ENCODE data around the gene GCA.

GCA gene

DNA sequence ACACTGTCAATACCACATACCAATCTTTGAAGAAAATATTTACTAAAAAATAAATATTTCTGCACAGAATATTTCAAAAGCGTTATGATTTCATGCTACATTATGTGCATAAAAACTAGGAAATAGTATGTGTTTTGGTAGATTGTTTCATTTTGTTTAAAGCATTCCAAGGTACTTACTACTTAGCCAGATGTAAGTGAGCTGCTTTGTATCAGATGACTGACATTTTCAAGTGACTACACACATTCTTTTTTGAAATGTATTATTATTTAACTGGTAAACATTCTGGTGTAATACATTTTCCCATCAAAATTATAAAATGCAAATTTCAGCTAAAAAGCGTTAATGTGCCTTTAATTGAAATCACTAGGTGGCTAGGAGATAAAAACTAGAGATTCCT lies 21.5 kb downstream of the GCA start:
- TF ChIP-seq EZH2phosphoT487 (conservative IDR thresholded peaks at IDR 0.05; ENCODE audit: low read length), result no peak
- TF ChIP-seq, protein P1, sequence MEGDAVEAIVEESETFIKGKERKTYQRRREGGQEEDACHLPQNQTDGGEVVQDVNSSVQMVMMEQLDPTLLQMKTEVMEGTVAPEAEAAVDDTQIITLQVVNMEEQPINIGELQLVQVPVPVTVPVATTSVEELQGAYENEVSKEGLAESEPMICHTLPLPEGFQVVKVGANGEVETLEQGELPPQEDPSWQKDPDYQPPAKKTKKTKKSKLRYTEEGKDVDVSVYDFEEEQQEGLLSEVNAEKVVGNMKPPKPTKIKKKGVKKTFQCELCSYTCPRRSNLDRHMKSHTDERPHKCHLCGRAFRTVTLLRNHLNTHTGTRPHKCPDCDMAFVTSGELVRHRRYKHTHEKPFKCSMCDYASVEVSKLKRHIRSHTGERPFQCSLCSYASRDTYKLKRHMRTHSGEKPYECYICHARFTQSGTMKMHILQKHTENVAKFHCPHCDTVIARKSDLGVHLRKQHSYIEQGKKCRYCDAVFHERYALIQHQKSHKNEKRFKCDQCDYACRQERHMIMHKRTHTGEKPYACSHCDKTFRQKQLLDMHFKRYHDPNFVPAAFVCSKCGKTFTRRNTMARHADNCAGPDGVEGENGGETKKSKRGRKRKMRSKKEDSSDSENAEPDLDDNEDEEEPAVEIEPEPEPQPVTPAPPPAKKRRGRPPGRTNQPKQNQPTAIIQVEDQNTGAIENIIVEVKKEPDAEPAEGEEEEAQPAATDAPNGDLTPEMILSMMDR (IDR thresholded peaks at IDR 0.05; ENCODE audit: insufficient read depth, low read length, poor library complexity, severe bottlenecking), result no peak

DNA sequence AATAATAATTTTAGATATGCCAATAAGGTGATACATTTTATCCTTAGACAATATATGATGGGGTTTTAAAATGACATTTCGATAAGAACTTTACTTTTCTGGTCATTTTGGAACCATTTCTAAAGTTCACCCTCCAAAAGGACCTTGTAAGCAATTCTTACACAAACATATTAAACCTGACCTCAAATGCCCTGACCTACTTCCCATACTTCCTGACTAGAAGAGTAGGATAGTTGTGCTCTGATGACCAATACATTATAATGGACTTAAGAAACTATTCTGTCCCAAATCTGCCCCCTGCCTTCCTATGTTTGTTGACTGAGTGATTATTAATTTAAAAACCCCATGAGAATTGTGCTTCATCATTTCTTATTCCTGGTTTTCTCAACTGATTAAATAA lies 24.6 kb downstream of the GCA start:
- no peaks in the 10 kb centered on the region for H3K36me3 ChIP-seq (ENCODE audit: low read length)
- H2AFZ ChIP-seq (ENCODE audit: low read depth, low read length, severe bottlenecking), result no peak overlapping the region
- no peak overlapping the region for H3K4me2 ChIP-seq (ENCODE audit: low read depth, low read length, poor library complexity, severe bottlenecking)
- H3F3A ChIP-seq (ENCODE audit: insufficient read depth), result no peaks in the 10 kb centered on the region
- no peaks in the 10 kb centered on the region for H3K9me3 ChIP-seq (ENCODE audit: insufficient read depth, low read length)
- no peaks in the 10 kb centered on the region for H3K27me3 ChIP-seq (ENCODE audit: low read length)
- no peak overlapping the region for H3K4me3 ChIP-seq (ENCODE audit: insufficient read depth, low read length, poor library complexity, severe bottlenecking)
- H3K9me2 ChIP-seq (replicated peaks; ENCODE audit: insufficient read depth, low read length), result no peaks in the 10 kb centered on the region
- H3K9ac ChIP-seq (ENCODE audit: low read length), result no peak overlapping the region
- TF ChIP-seq, protein P1 (IDR thresholded peaks at IDR 0.05; ENCODE audit: insufficient read depth, low read length, poor library complexity, severe bottlenecking), result no peak
- no peak for TF ChIP-seq EZH2phosphoT487 (conservative IDR thresholded peaks at IDR 0.05; ENCODE audit: low read length)
- H3K27ac ChIP-seq (ENCODE audit: low read depth, low read length), result no peak overlapping the region
- H4K20me1 ChIP-seq (ENCODE audit: low read depth, low read length), result no peaks in the 10 kb centered on the region
- H3K79me2 ChIP-seq (ENCODE audit: insufficient read depth, low read length), result no peaks in the 10 kb centered on the region

More for the DNA sequence above, 21.5 kb downstream of the GCA start:
- Histone ChIP-seq H3K9me2 (replicated peaks; ENCODE audit: insufficient read depth, low read length) (no peaks in the 10 kb centered on the region), H3K4me3 (ENCODE audit: insufficient read depth, low read length, poor library complexity, severe bottlenecking) (no peak overlapping the region), H3K79me2 (ENCODE audit: insufficient read depth, low read length) (no peaks in the 10 kb centered on the region), H3K36me3 (ENCODE audit: low read length) (no peaks in the 10 kb centered on the region), H3K4me2 (ENCODE audit: low read depth, low read length, poor library complexity, severe bottlenecking) (no peak overlapping the region), H3F3A (ENCODE audit: insufficient read depth) (no peaks in the 10 kb centered on the region), H3K9ac (ENCODE audit: low read length) (no peak overlapping the region), H3K27ac (ENCODE audit: low read depth, low read length) (no peak overlapping the region), H2AFZ (ENCODE audit: low read depth, low read length, severe bottlenecking) (no peak overlapping the region), H3K27me3 (ENCODE audit: low read length) (no peaks in the 10 kb centered on the region), H4K20me1 (ENCODE audit: low read depth, low read length) (no peaks in the 10 kb centered on the region), H3K9me3 (ENCODE audit: insufficient read depth, low read length) (no peaks in the 10 kb centered on the region)

DNA sequence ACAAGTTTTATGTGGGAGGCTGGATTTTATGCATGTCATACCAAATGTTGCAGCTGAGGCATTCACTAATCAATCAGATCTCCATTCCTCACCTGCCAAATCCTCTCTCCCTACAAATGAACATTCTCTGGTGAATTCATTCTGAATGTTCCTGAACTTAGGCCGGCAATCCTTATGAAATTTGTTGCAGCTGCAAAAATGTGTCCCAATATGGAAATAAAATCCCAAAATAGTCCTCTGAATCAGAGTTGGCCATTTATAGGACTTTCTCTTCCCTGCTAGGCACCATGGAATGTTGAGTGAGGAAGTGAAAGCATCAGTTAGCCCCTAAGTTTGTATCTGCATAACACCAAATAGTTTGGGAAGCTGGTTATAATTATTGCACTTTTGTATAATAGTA lies 25.6 kb downstream of the GCA start:
- no peaks in the 10 kb centered on the region for H4K20me1 ChIP-seq (ENCODE audit: low read depth, low read length)
- TF ChIP-seq, protein P1 (IDR thresholded peaks at IDR 0.05; ENCODE audit: insufficient read depth, low read length, poor library complexity, severe bottlenecking), result no peak
- TF ChIP-seq EZH2phosphoT487 (conservative IDR thresholded peaks at IDR 0.05; ENCODE audit: low read length), result no peak
- no peaks in the 10 kb centered on the region for H3K27me3 ChIP-seq (ENCODE audit: low read length)
- no peak overlapping the region for H2AFZ ChIP-seq (ENCODE audit: low read depth, low read length, severe bottlenecking)
- no peaks in the 10 kb centered on the region for H3K36me3 ChIP-seq (ENCODE audit: low read length)
- H3K9ac ChIP-seq (ENCODE audit: low read length), result no peak overlapping the region
- H3K9me2 ChIP-seq (replicated peaks; ENCODE audit: insufficient read depth, low read length), result no peaks in the 10 kb centered on the region
- no peak overlapping the region for H3K4me3 ChIP-seq (ENCODE audit: insufficient read depth, low read length, poor library complexity, severe bottlenecking)
- H3F3A ChIP-seq (ENCODE audit: insufficient read depth), result no peaks in the 10 kb centered on the region
- H3K79me2 ChIP-seq (ENCODE audit: insufficient read depth, low read length), result no peaks in the 10 kb centered on the region
- no peak overlapping the region for H3K4me2 ChIP-seq (ENCODE audit: low read depth, low read length, poor library complexity, severe bottlenecking)
- no peaks in the 10 kb centered on the region for H3K9me3 ChIP-seq (ENCODE audit: insufficient read depth, low read length)
- no peak overlapping the region for H3K27ac ChIP-seq (ENCODE audit: low read depth, low read length)

All from SU-DHL-6 (cell line).